Activated T-helper 2 cell treated with anti-CD3 and anti-CD28 coated beads, Interferon-gamma antibody, Interleukin-2, Interleukin-4, amounts not matched to agents 10 μg/mL and 5 μg/mL and 100 μg/mL, durations not matched to agents 14 hours and 24 hours and 36 hours (primary cell): ENCODE results near the gene IGF2R. TPM values are rescaled to one million over a fixed set of nuclear protein-coding genes. Genes with fewer than 3 reads are reported as not detected.

Experiments used
- DNase-seq: peaks from one replicate; pipeline ENCODE4 v3.0.0; 2021; ENCODE audit warnings: low spot score
- H3K27ac Mint-ChIP-seq: one replicate; pipeline ENCODE4 v1.8.0; 2021; ENCODE audit warnings: mixed read lengths
- H3K27me3 Mint-ChIP-seq: one replicate; pipeline ENCODE4 v1.8.0; 2021; ENCODE audit warnings: low read depth, mixed read lengths
- H3K36me3 Mint-ChIP-seq: one replicate; pipeline ENCODE4 v1.8.0; 2021; ENCODE audit warnings: low read depth, mixed read lengths
- H3K4me1 Mint-ChIP-seq: one replicate; pipeline ENCODE4 v1.8.0; 2021; ENCODE audit warnings: low read depth, mixed read lengths
- H3K4me3 Mint-ChIP-seq: one replicate; pipeline ENCODE4 v1.8.0; 2021; ENCODE audit warnings: low read depth, mild to moderate bottlenecking, moderate library complexity, mixed read lengths
- H3K9me3 Mint-ChIP-seq: one replicate; pipeline ENCODE4 v1.8.0; 2021; ENCODE audit warnings: mixed read lengths
- intact Hi-C: fragments of 100-400 bp; cut with micrococcal nuclease; formaldehyde crosslinking; loops from one replicate; pipeline ENCODE4 v1.15.1; 2023
- total RNA-seq: library from RNA; stranded (reverse); gene quantifications from 2 replicates; pipeline ENCODE4 v1.2.3, GENCODE V29; 2022

The IGF2R gene
- total RNA-seq, 1 donor from 2014 or later: 82.4 TPM

- intact Hi-C loops: no loop called here
- DNase-seq: no peak
- Mint-ChIP-seq H3K27ac (peak overlapping the region; percentile 96), H3K4me1 (peaks cover 80% of the 10 kb centered on the region), H3K27me3 (no peaks in the 10 kb centered on the region), H3K4me3 (peak overlapping the region; percentile 74), H3K36me3 (peaks cover 10% of the 10 kb centered on the region), H3K9me3 (no peaks in the 10 kb centered on the region)
These were observed 12.2 kb downstream of the IGF2R start for GRCh38 chr6:159981071-159981402.

DNA sequence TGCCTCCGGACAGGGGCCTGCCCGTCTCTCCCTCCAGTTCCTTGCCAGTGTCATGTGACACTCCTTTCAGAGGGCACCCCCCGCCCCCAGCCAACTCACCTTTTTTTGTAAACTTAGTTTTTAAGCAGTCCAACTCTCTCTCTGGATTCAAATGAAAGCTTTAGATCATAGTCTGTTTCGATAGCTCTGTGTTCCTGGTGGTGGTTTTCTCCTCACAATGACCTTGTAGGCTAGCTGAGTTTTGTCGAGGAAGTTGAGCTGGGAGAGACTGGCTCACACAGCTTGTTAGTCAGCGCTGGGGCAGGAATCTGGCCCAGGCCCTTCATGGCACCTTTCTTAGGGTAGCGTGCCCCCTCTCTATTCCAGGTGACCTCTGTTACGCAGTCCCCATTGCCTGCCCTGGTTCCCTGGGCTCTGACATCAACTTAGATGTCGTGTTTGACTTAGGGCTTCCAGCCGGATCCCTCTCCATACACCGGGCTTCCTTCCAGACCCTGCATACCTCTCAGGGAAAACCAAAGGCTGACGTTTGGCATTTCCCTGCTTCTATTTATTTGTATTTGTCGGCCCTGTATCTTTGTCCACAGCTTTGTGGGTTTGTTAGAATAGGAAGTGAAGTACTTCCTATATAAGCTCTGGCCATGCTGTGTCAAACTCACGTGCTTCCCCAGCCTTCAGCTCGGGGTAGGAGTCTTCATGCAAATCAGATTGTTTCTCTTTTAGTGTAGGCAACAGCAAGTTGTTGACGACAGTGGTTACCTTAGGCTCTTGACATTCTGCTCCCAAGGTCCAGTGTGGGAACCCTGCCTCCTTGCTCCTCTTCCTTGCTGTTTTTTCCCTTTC lies 12.7 kb downstream of the IGF2R start:
- intact Hi-C loops: no loop called here
- Mint-ChIP-seq H3K27me3 (no peaks in the 10 kb centered on the region), H3K27ac (peak overlapping the region; percentile 96), H3K4me3 (peak overlapping the region; percentile 74), H3K9me3 (no peaks in the 10 kb centered on the region), H3K4me1 (peaks cover 79% of the 10 kb centered on the region), H3K36me3 (peaks cover 10% of the 10 kb centered on the region)
- DNase-seq: no peak

- H3K9me3 Mint-ChIP-seq: no peaks in the 10 kb centered on the region
- peaks cover 10% of the 10 kb centered on the region for H3K36me3 Mint-ChIP-seq
- no peaks in the 10 kb centered on the region for H3K27me3 Mint-ChIP-seq
- intact Hi-C loops: no loop called here
- H3K4me3 Mint-ChIP-seq: peak overlapping the region; percentile 74
- DNase-seq: no peak
- H3K4me1 Mint-ChIP-seq: peaks cover 69% of the 10 kb centered on the region
- H3K27ac Mint-ChIP-seq: peak overlapping the region; percentile 96
These were observed 14.0 kb downstream of the IGF2R start for GRCh38 chr6:159982731-159983506.

- Mint-ChIP-seq H3K4me3 (peak overlapping the region; percentile 22), H3K4me1 (peaks cover 65% of the 10 kb centered on the region), H3K27me3 (no peaks in the 10 kb centered on the region), H3K36me3 (peaks cover 10% of the 10 kb centered on the region), H3K9me3 (no peaks in the 10 kb centered on the region), H3K27ac (peak overlapping the region; percentile 73)
- no peak for DNase-seq
- intact Hi-C loops: no loop called here
These were observed 14.8 kb downstream of the IGF2R start for GRCh38 chr6:159983641-159984080.

GRCh38 chr6:159984268-159984786 lies 15.4 kb downstream of the IGF2R start:
- Mint-ChIP-seq H3K4me3 (no peak overlapping the region), H3K27me3 (no peaks in the 10 kb centered on the region)
- intact Hi-C loops: no loop called here

DNA sequence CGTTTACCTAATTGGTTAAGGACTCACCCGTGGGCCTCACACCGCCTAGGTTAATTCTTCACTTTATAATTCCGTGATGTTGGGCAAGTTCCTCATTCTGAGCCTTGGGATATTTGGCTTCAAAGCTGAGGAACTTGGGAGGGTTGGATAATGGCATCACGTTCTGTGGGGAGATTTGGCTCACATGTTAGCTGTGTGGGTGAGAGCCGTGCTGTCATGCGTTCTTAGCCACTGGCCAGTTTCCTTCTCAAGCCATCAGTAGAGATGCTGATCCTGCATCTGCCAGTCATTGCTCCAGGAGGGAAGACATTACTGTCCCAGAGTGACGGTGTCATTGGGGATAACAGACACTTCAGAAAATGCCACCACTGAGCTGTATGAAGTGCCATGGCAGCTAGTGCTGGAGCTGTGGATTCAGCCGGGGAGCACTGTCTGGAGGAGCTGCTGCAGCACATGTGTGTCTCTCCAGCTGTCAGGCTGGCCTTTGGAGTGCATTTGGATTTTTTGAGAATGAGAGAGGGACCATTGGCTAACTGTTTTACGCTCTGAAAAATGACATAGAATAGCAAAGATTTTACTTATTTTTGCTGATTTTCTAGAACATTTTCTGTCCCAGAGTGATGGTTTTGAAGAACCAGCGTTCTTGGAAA lies 16.5 kb downstream of the IGF2R start:
- peaks cover 66% of the 10 kb centered on the region for H3K4me1 Mint-ChIP-seq
- intact Hi-C loops: no loop called here
- no peak overlapping the region for H3K4me3 Mint-ChIP-seq
- H3K27me3 Mint-ChIP-seq: no peaks in the 10 kb centered on the region
- H3K27ac Mint-ChIP-seq: no peak overlapping the region
- no peak for DNase-seq
- no peaks in the 10 kb centered on the region for H3K9me3 Mint-ChIP-seq
- peaks cover 6% of the 10 kb centered on the region for H3K36me3 Mint-ChIP-seq

More at GRCh38 chr6:159984268-159984786, 15.4 kb downstream of the IGF2R start:
- Mint-ChIP-seq H3K9me3 (no peaks in the 10 kb centered on the region), H3K36me3 (peaks cover 8% of the 10 kb centered on the region), H3K27ac (no peak overlapping the region), H3K4me1 (peaks cover 64% of the 10 kb centered on the region)
- no peak for DNase-seq

GRCh38 chr6:159988983-159989454 lies 20.1 kb downstream of the IGF2R start:
- H3K9me3 Mint-ChIP-seq: peaks cover under 1% of the 10 kb centered on the region
- H3K36me3 Mint-ChIP-seq: peaks cover 27% of the 10 kb centered on the region
- H3K4me3 Mint-ChIP-seq: no peak overlapping the region
- no peaks in the 10 kb centered on the region for H3K27me3 Mint-ChIP-seq
- no peak overlapping the region for H3K27ac Mint-ChIP-seq
- H3K4me1 Mint-ChIP-seq: peaks cover 43% of the 10 kb centered on the region
- intact Hi-C loops: no loop called here
- DNase-seq: no peak

DNA sequence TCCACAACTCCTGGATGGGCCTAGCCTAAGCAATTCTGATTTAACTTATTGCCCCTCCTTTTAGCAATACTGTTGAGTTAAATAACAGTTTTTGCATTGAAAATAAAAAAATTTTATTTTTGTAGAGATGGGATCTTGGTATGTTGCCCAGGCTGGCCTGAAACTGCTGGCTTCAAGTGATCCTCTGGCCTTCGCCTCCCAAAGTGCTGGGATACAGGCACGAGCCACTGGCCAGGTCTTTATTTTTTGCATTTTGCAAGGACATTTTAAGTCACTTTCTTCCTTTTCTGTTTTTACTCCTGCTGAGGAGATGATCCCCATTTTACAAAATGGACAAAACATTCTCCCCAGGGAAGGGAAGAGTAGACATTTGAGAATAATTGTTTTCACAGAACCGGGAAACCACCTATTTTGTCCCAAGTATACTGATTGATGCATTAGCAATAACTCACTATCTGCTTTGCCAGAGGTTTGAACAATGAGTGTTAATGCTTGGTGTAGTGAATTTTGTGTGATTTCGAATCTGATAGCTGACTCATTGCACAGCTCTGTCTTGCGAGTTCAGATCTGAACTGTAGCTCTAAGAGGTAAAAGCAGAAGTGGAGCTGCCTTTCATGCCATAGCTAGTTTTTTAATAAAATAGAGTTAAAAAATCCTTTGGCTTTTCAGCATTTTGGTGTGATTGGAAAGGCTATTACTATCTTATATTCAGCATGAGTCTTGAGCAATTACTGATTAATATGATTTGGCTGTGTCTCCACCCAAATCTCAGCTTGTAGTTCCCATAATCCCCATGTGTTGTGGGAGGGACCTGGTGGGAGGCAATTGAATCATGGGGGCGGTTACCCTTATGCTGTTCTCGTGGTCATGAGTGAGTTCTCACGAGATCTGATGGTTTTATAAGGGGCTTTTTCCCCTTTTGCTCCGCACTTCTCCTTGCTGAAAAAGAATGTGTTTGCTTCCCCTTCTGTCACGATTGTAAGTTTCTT lies 20.9 kb downstream of the IGF2R start:
- Mint-ChIP-seq H3K27ac (peak overlapping the region; percentile 52), H3K4me1 (peaks cover 45% of the 10 kb centered on the region), H3K4me3 (no peak overlapping the region), H3K36me3 (peaks cover 35% of the 10 kb centered on the region), H3K9me3 (peaks cover 6% of the 10 kb centered on the region), H3K27me3 (no peaks in the 10 kb centered on the region)
- DNase-seq: no peak
- intact Hi-C loops: no loop called here

DNA sequence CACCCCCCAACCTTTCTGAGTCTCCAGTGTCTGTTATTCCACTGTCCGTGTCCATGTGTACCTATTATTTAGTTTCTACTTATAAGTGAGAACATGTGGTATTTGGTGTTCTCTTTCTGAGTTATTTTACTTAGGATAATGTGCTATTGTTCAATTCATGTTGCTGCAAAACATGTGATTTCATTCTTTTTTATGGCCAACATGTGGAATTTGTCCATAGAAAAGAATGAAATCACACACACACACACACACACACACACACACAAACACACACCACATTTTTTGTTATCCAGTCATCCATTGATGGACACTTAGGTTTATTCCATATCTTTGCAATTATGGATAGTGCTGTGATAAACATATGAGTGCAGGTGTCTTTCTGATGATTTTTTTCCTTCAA lies 23.5 kb downstream of the IGF2R start:
- no peaks in the 10 kb centered on the region for H3K27me3 Mint-ChIP-seq
- no peak overlapping the region for H3K4me3 Mint-ChIP-seq
- H3K36me3 Mint-ChIP-seq: peaks cover 51% of the 10 kb centered on the region
- intact Hi-C loops: no loop called here
- H3K9me3 Mint-ChIP-seq: peaks cover 19% of the 10 kb centered on the region
- H3K27ac Mint-ChIP-seq: no peak overlapping the region
- peaks cover 49% of the 10 kb centered on the region for H3K4me1 Mint-ChIP-seq
- no peak for DNase-seq

- peaks cover 21% of the 10 kb centered on the region for H3K9me3 Mint-ChIP-seq
- intact Hi-C loops: no loop called here
- H3K4me3 Mint-ChIP-seq: no peak overlapping the region
- H3K36me3 Mint-ChIP-seq: peaks cover 81% of the 10 kb centered on the region
- DNase-seq: no peak
- H3K4me1 Mint-ChIP-seq: peaks cover 54% of the 10 kb centered on the region
- no peaks in the 10 kb centered on the region for H3K27me3 Mint-ChIP-seq
- H3K27ac Mint-ChIP-seq: no peak overlapping the region
These were observed 26.5 kb downstream of the IGF2R start for GRCh38 chr6:159995405-159995804.

DNA sequence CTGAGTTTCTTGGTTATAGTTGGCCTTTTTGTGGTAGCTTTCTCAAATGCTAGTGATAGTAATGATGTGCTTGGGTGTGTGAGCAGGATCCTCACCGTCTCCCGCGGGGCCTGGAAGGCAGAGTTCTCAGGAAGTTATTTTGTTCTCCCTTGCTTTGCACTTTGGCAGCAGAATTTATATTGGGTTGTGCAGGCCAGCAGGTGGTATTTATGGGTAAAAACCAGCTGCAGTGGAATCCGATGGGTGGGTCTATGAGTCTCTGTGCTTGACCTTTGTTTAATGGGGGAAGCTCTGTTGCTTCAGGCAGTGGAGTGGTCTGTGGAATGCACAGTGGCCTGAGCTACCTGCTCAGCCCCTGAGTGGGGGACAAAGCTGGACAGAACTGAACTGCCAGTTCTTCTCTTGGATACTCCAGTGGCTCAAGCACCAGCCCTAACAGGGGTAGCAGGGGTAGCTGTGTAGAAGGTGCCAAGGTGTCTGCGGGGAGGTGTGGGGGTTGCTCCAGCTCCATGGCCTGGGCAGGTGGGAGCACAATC lies 27.3 kb downstream of the IGF2R start:
- H3K36me3 Mint-ChIP-seq: peaks cover 83% of the 10 kb centered on the region
- intact Hi-C loops: no loop called here
- H3K4me1 Mint-ChIP-seq: peaks cover 54% of the 10 kb centered on the region
- no peak for DNase-seq
- H3K9me3 Mint-ChIP-seq: peaks cover 23% of the 10 kb centered on the region
- H3K27me3 Mint-ChIP-seq: no peaks in the 10 kb centered on the region
- H3K27ac Mint-ChIP-seq: no peak overlapping the region
- no peak overlapping the region for H3K4me3 Mint-ChIP-seq
